Measurements from ENCODE around the gene RBM5.

RBM5 gene

GRCh38 chr3:50137531-50137930, 48.8 kb downstream of the RBM5 start:
- in situ Hi-C loops (cut with HindIII; ENCODE audit: low sequenced_read_pairs): no loop called here
- no peak for DNase-seq (ENCODE audit: low read depth, low spot score)
- H3K4me3 ChIP-seq (ENCODE audit: low read depth, low read length): no peak overlapping the region
- no peak for TF ChIP-seq CTCF (IDR thresholded peaks at IDR 0.05; ENCODE audit: low read depth, low read length)

- TF ChIP-seq CTCF (IDR thresholded peaks at IDR 0.05; ENCODE audit: low read depth, low read length): no peak
- no peak overlapping the region for H3K4me3 ChIP-seq (ENCODE audit: low read depth, low read length)
- in situ Hi-C loops (cut with HindIII; ENCODE audit: low sequenced_read_pairs): no loop called here
- DNase-seq (ENCODE audit: low read depth, low spot score): no peak
Observed at GRCh38 chr3:50138266-50139200, 49.8 kb downstream of the RBM5 start.

- in situ Hi-C loops (cut with HindIII; ENCODE audit: low sequenced_read_pairs): no loop called here
- H3K4me3 ChIP-seq (ENCODE audit: low read depth, low read length): no peak overlapping the region
- DNase-seq (ENCODE audit: low read depth, low spot score): no peak
- no peak for TF ChIP-seq CTCF (IDR thresholded peaks at IDR 0.05; ENCODE audit: low read depth, low read length)
Observed at GRCh38 chr3:50139308-50139707, 50.6 kb downstream of the RBM5 start.

GRCh38 chr3:50139718-50140423, 51.2 kb downstream of the RBM5 start:
- no peak overlapping the region for H3K4me3 ChIP-seq (ENCODE audit: low read depth, low read length)
- no peak for DNase-seq (ENCODE audit: low read depth, low spot score)
- no peak for TF ChIP-seq CTCF (IDR thresholded peaks at IDR 0.05; ENCODE audit: low read depth, low read length)
- in situ Hi-C loops (cut with HindIII; ENCODE audit: low sequenced_read_pairs): no loop called here

- H3K4me3 ChIP-seq (ENCODE audit: low read depth, low read length): no peak overlapping the region
- DNase-seq (ENCODE audit: low read depth, low spot score): no peak
- no peak for TF ChIP-seq CTCF (IDR thresholded peaks at IDR 0.05; ENCODE audit: low read depth, low read length)
- in situ Hi-C loops (cut with HindIII; ENCODE audit: low sequenced_read_pairs): no loop called here
Observed at GRCh38 chr3:50140990-50141389, 52.3 kb downstream of the RBM5 start.

- no peak for DNase-seq (ENCODE audit: low read depth, low spot score)
- in situ Hi-C loops (cut with HindIII; ENCODE audit: low sequenced_read_pairs): no loop called here
Observed at GRCh38 chr3:50146316-50146901, 57.7 kb downstream of the RBM5 start.

More at GRCh38 chr3:50146316-50146901, 57.7 kb downstream of the RBM5 start:
- H3K4me3 ChIP-seq (ENCODE audit: low read depth, low read length): no peak overlapping the region
- TF ChIP-seq CTCF (IDR thresholded peaks at IDR 0.05; ENCODE audit: low read depth, low read length): no peak
